LHCN-M2 (cell line): ENCODE measurements around the gene FAM200C. TPM values are rescaled to one million over a fixed set of nuclear protein-coding genes. Genes with fewer than 3 reads are reported as not detected.

Source experiments
- total RNA-seq: library from RNA; depleted of rRNA; stranded (reverse); fragments of >200 nt; gene quantifications from 2 replicates; pipeline ENCODE4 v1.2.3, GENCODE V29; 2014; rRNA removed

FAM200C gene
- total RNA-seq, 1 experiment from 2014 or later = 5.6 TPM

Other genes with a start within 250 kb of the FAM200C start
- not detected in 2 replicates for gene FABP6, start 170.5 kb downstream of the FAM200C start, total RNA-seq
- gene CCNJL, start 87.5 kb downstream of the FAM200C start, total RNA-seq = 2.0 and 2.7 TPM in 2 replicates
- 2.4 and 2.5 TPM in 2 replicates for gene C1QTNF2, start 29.4 kb downstream of the FAM200C start, total RNA-seq
- 44.5 and 56.9 TPM in 2 replicates for gene SLU7, start 19.0 kb upstream of the FAM200C start, total RNA-seq
- 235 and 291 TPM in 2 replicates for gene PTTG1, start 21.8 kb upstream of the FAM200C start, total RNA-seq